Measurements from ENCODE around the gene CES3. TPM values are rescaled to one million over a fixed set of nuclear protein-coding genes. Genes with fewer than 3 reads are reported as not detected.

The CES3 gene
- total RNA-seq, 3 donors from 2014 or later: 0.29 to 5.9 (median 2.1) TPM

DNA sequence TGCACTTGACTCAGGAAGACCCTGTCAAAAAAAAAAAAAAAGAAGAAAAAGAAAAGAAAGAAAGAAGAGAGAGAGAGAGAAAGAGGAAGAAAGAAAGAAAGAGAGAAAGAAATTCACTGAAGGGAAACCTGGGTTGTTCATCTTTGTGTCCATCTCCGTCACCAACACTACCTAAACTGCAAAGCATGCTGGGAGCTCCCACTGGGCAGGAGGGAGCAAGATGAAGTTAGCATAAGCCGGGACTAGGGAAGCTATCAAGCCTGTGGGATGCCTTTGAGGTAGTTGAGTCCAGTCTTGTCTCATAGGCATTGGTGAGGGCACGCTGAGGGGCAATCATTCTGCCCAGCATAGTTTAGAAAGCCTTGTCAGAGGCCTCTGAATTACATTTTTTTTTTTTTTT is 60.3 kb downstream of the CES3 start:
- DNase-seq (ENCODE audit: low spot score in 2 of 2): no peak
- TF ChIP-seq POLR2A (IDR thresholded peaks at IDR 0.05) (no peak), POLR2AphosphoS5 (IDR thresholded peaks at IDR 0.05) (no peak)
- TF ChIP-seq, protein P1, sequence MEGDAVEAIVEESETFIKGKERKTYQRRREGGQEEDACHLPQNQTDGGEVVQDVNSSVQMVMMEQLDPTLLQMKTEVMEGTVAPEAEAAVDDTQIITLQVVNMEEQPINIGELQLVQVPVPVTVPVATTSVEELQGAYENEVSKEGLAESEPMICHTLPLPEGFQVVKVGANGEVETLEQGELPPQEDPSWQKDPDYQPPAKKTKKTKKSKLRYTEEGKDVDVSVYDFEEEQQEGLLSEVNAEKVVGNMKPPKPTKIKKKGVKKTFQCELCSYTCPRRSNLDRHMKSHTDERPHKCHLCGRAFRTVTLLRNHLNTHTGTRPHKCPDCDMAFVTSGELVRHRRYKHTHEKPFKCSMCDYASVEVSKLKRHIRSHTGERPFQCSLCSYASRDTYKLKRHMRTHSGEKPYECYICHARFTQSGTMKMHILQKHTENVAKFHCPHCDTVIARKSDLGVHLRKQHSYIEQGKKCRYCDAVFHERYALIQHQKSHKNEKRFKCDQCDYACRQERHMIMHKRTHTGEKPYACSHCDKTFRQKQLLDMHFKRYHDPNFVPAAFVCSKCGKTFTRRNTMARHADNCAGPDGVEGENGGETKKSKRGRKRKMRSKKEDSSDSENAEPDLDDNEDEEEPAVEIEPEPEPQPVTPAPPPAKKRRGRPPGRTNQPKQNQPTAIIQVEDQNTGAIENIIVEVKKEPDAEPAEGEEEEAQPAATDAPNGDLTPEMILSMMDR (IDR thresholded peaks at IDR 0.05): no peak
- Histone ChIP-seq H3K36me3 (no peaks in the 10 kb centered on the region), H3K9me3 (no peaks in the 10 kb centered on the region), H3K27ac (no peak overlapping the region), H3K4me3 (no peak overlapping the region), H3K27me3 (no peaks in the 10 kb centered on the region), H3K4me1 (no peaks in the 10 kb centered on the region)
- intact Hi-C loops (cut with DNase I; ENCODE audit: low total_unique reads): no loop called here

DNA sequence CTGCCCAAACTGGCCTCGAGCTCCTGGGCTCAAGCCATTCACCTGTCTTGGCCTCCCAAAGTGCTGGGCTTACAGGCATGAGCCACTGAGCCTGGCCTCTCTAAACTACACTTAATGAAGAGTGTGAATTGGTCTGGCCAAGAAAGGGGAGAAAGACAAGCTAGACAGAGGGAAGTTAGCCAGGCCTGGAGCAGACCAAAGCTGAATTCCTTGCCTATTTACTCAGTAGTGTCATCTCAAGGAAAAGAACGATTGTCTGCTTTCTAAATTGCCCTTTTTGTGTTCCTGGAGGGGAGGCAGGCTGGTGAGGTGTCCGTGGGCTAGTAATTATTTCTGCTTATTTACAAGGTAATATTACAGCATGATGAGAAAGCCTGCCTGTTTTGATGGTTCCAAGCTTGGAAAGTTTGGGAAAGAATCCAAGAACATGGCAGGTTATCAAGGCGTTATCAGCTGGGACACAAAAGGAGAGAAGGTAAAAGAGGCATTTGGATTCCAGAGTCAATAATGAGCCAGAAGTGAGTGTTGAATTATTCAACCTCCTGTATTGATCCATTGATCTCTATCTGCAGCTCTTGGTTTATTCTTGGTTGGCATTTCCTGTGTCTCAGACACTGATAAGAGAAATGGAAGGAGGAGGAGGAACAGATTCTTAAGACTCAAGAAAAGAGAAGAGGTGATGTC is 61.6 kb downstream of the CES3 start:
- Histone ChIP-seq H3K27ac (no peak overlapping the region), H3K4me1 (no peaks in the 10 kb centered on the region), H3K4me3 (no peak overlapping the region), H3K27me3 (no peaks in the 10 kb centered on the region), H3K36me3 (no peaks in the 10 kb centered on the region), H3K9me3 (no peaks in the 10 kb centered on the region)
- intact Hi-C loops (cut with DNase I; ENCODE audit: low total_unique reads): no loop called here
- peak in 1 of 2 donors; percentile 2 for DNase-seq (ENCODE audit: low spot score in 2 of 2)
- no peak for TF ChIP-seq POLR2A (IDR thresholded peaks at IDR 0.05)
- TF ChIP-seq, protein P1 (IDR thresholded peaks at IDR 0.05): no peak
- TF ChIP-seq POLR2AphosphoS5 (IDR thresholded peaks at IDR 0.05): no peak

DNA sequence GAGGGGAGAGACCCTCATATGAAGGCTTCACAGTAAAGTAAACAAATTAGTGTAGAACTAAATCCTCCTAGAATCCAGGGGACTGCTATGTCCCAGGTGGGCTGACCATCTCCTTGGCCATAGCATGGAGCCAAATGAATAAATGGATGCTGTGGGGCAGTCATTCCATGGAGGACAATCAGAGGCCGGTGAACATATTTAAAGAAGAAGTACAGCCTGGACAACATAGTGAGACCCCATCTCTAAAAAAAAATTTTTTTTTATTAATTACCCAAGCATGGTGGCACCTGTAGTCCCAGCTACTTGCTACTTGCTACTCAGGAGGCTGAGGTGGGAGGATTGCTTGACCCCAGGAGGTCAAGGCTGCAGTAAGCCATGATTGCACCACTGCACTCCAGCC is 62.6 kb downstream of the CES3 start:
- no peak overlapping the region for H3K27ac ChIP-seq
- no peak for TF ChIP-seq POLR2A (IDR thresholded peaks at IDR 0.05)
- no peak for TF ChIP-seq POLR2AphosphoS5 (IDR thresholded peaks at IDR 0.05)
- TF ChIP-seq, protein P1 (IDR thresholded peaks at IDR 0.05): no peak
- no peaks in the 10 kb centered on the region for H3K36me3 ChIP-seq
- no peaks in the 10 kb centered on the region for H3K27me3 ChIP-seq
- H3K9me3 ChIP-seq: no peaks in the 10 kb centered on the region
- no peak for DNase-seq (ENCODE audit: low spot score in 2 of 2)
- intact Hi-C loops (cut with DNase I; ENCODE audit: low total_unique reads): no loop called here
- no peak overlapping the region for H3K4me3 ChIP-seq
- H3K4me1 ChIP-seq: no peaks in the 10 kb centered on the region

Other genes starting within 250 kb of the CES3 start
- 100 to 1,000 TPM; 153 to 172 (median 156) TPM for gene DYNC1LI2, start 209.7 kb upstream of the CES3 start, total RNA-seq
- gene TERB1, start 159.7 kb upstream of the CES3 start, total RNA-seq: under 1 TPM; 0.33 to 0.64 (median 0.59) TPM
- 10 to 100 TPM; 44.0 to 69.8 (median 60.3) TPM for gene NAE1, start 130.3 kb upstream of the CES3 start, total RNA-seq
- gene CA7, start 116.9 kb upstream of the CES3 start, total RNA-seq: 1 to 10 TPM in 1 of 3 donors, not detected in 2; 1.3 TPM
- 10 to 100 TPM in 1 of 3 donors, 1 to 10 TPM in 2; 8.8 to 18.6 (median 9.4) TPM for gene PDP2, start 80.8 kb upstream of the CES3 start, total RNA-seq
- gene CDH16, start 42.4 kb upstream of the CES3 start, total RNA-seq: not detected
- gene RRAD, start 35.7 kb upstream of the CES3 start, total RNA-seq: 10 to 100 TPM in 1 of 3 donors, 1 to 10 TPM in 2; 7.7 to 11.1 (median 8.0) TPM
- 10 to 100 TPM; 45.7 to 77.3 (median 65.4) TPM for gene CIAO2B, start 26.9 kb upstream of the CES3 start, total RNA-seq
- gene CES2, start 25.8 kb upstream of the CES3 start, total RNA-seq: 10 to 100 TPM; 25.9 to 33.1 (median 31.9) TPM
- 10 to 100 TPM in 2 of 3 donors, 1 to 10 TPM in 1; 9.0 to 19.6 (median 11.1) TPM for gene CES4A, start 27.3 kb downstream of the CES3 start, total RNA-seq
- gene CBFB, start 67.9 kb downstream of the CES3 start, total RNA-seq: 10 to 100 TPM; 48.5 to 69.1 (median 52.3) TPM
- gene PHAF1, start 148.7 kb downstream of the CES3 start, total RNA-seq: 10 to 100 TPM; 17.8 to 31.8 (median 27.1) TPM
- gene B3GNT9, start 189.7 kb downstream of the CES3 start, total RNA-seq: 10 to 100 TPM in 2 of 3 donors, 1 to 10 TPM in 1; 7.8 to 13.3 (median 11.1) TPM
- gene TRADD, start 198.6 kb downstream of the CES3 start, total RNA-seq: 10 to 100 TPM; 35.1 to 42.6 (median 36.4) TPM
- gene FBXL8, start 198.7 kb downstream of the CES3 start, total RNA-seq: 10 to 100 TPM; 19.5 to 60.0 (median 40.1) TPM
- 100 to 1,000 TPM in 1 of 3 donors, 10 to 100 TPM in 2; 46.9 to 113 (median 62.5) TPM for gene HSF4, start 203.5 kb downstream of the CES3 start, total RNA-seq
- gene NOL3, start 209.3 kb downstream of the CES3 start, total RNA-seq: 10 to 100 TPM; 39.7 to 87.7 (median 45.9) TPM
- 10 to 100 TPM; 10.9 to 13.4 (median 11.6) TPM for gene MATCAP1, start 222.7 kb downstream of the CES3 start, total RNA-seq
- gene EXOC3L1, start 228.9 kb downstream of the CES3 start, total RNA-seq: 1 to 10 TPM; 1.1 to 3.6 (median 2.2) TPM
- 10 to 100 TPM; 74.1 to 86.9 (median 76.1) TPM for gene E2F4, start 230.9 kb downstream of the CES3 start, total RNA-seq
- gene ELMO3, start 237.9 kb downstream of the CES3 start, total RNA-seq: 10 to 100 TPM in 2 of 3 donors, 1 to 10 TPM in 1; 1.1 to 35.0 (median 19.7) TPM

Measured in breast epithelium (tissue), 4 donors.